Stimulated activated CD4-positive, alpha-beta T cell treated with anti-CD3 and anti-CD28 coated beads, Interleukin-12 subunit alpha, Interleukin-12 subunit beta, amount 100 ng/mL, for 24 hours (primary cell): Measurements from ENCODE around the gene ZFAND2A.
A peak's percentile ranks its signal among the peaks of the same experiment; 100 is the strongest.
"Not testable (repeated sequence)": the region's sequence is repeated elsewhere in the genome, so short reads cannot be mapped to it uniquely, and the experiment has no call there.

Experiments
- DNase-seq, 2 experiments: peaks; one replicate each; pipeline ENCODE4 v3.0.0-alpha.2; 2020; ENCODE audit warnings: low read depth in 2 of 2

Gene ZFAND2A

GRCh38 chr7:1175597-1175966 lies 15.6 kb upstream of the ZFAND2A start:
- DNase-seq = no peak

- no peak for DNase-seq
Measured at GRCh38 chr7:1174881-1175596, 15.0 kb upstream of the ZFAND2A start.

- DNase-seq = no peak
Measured at GRCh38 chr7:1174002-1174401, 14.0 kb upstream of the ZFAND2A start.

- DNase-seq = no peak
Measured at GRCh38 chr7:1172666-1173523, 12.9 kb upstream of the ZFAND2A start.

- DNase-seq = not testable (repeated sequence)
Measured at GRCh38 chr7:1171516-1171915, 11.5 kb upstream of the ZFAND2A start.

GRCh38 chr7:1170741-1171501 lies 10.9 kb upstream of the ZFAND2A start:
- no peak for DNase-seq

- DNase-seq = peak; percentile 84 to 93
Measured at GRCh38 chr7:1169409-1170368, 9.7 kb upstream of the ZFAND2A start.

GRCh38 chr7:1168422-1168821 lies 8.4 kb upstream of the ZFAND2A start:
- no peak for DNase-seq

GRCh38 chr7:1164436-1164835 lies 4.4 kb upstream of the ZFAND2A start:
- DNase-seq = no peak

- no peak for DNase-seq
Measured at GRCh38 chr7:1163121-1163520, 3.1 kb upstream of the ZFAND2A start.

GRCh38 chr7:1160670-1161021 lies 650 bp upstream of the ZFAND2A start:
- DNase-seq = no peak

- not testable (repeated sequence) for DNase-seq
Measured at GRCh38 chr7:1159231-1159630, 765 bp downstream of the ZFAND2A start.

- DNase-seq = no peak
Measured at GRCh38 chr7:1158203-1159126, 1.5 kb downstream of the ZFAND2A start.

GRCh38 chr7:1156782-1157535 lies 3.0 kb downstream of the ZFAND2A start:
- no peak for DNase-seq

GRCh38 chr7:1155818-1156781 lies 3.9 kb downstream of the ZFAND2A start:
- DNase-seq = not testable (repeated sequence)

GRCh38 chr7:1154172-1154739 lies 5.7 kb downstream of the ZFAND2A start:
- no peak for DNase-seq

GRCh38 chr7:1152492-1152891 lies 7.5 kb downstream of the ZFAND2A start:
- DNase-seq = no peak
